HEK293 (cell line): ENCODE data around the gene GRK7.

Experiments
- CTCF ChIA-PET: fragments of 350-600 bp; formaldehyde crosslinking; extraction: SDS; loops from one replicate; lab custom pipeline; 2021; ENCODE audit warnings: antibody characterized with exemption; lab: Yijun Ruan, JAX
- POLR2A ChIA-PET: fragments of 300-600 bp; formaldehyde crosslinking; extraction: SDS; loops from one replicate; lab custom pipeline; 2020; ENCODE audit warnings: antibody characterized with exemption, inconsistent platforms; lab: Yijun Ruan, JAX
- H3K27ac ChIP-seq: fragments of 200-500 bp; sonication (Bioruptor generic); 2 replicates; pipeline ENCODE4 v1.5.1; 2014; ENCODE audit warnings: low read depth, low read length, control low read depth, inconsistent platforms; ENCODE audit errors: extremely low read depth
- H3K36me3 ChIP-seq, 2 experiments: fragments of 200-500 bp in 1 of 2; sonication (Bioruptor generic) in 1 of 2; 1 replicate in 1 of 2; 2 replicates in 1 of 2; pipeline ENCODE4 v1.5.1; 2014 to 2017; ENCODE audit warnings: inconsistent platforms in 2 of 2, low read length in 2 of 2; ENCODE audit not compliant: control insufficient read depth in 2 of 2, insufficient read depth in 1 of 2
- H3K4me1 ChIP-seq: fragments of 200-500 bp; sonication (Bioruptor generic); 2 replicates; pipeline ENCODE4 v1.5.1; 2014; ENCODE audit warnings: mild to moderate bottlenecking, low read length, inconsistent platforms; ENCODE audit not compliant: control insufficient read depth, insufficient read depth
- H3K4me3 ChIP-seq: 2 replicates; pipeline ENCODE4 v1.5.1; 2011; ENCODE audit warnings: low read depth, mild to moderate bottlenecking, control low read depth, low read length, moderate library complexity
- H3K9me3 ChIP-seq: fragments of 200-500 bp; sonication (Bioruptor generic); 2 replicates; pipeline ENCODE4 v1.5.1; 2014; ENCODE audit warnings: low read depth, low read length, inconsistent platforms; ENCODE audit not compliant: control insufficient read depth, insufficient read depth
- GFI1B ChIP-seq: fragments of 450-650 bp; formaldehyde crosslinking; IDR thresholded peaks from 2 replicates; pipeline ENCODE4 v1.5.1; 2016; ENCODE audit warnings: missing biosample characterization, missing genetic modification characterization
- MYNN ChIP-seq: fragments of 450-650 bp; formaldehyde crosslinking; IDR thresholded peaks from 2 replicates; pipeline ENCODE4 v1.5.1; 2016; ENCODE audit warnings: missing biosample characterization, missing genetic modification characterization, borderline replicate concordance
- REPIN1 ChIP-seq: fragments of 450-650 bp; formaldehyde crosslinking; IDR thresholded peaks from 2 replicates; pipeline ENCODE4 v1.5.1; 2017; ENCODE audit warnings: missing biosample characterization, missing genetic modification characterization, low read depth
- SCRT1 ChIP-seq: fragments of 450-650 bp; formaldehyde crosslinking; IDR thresholded peaks from 2 replicates; pipeline ENCODE4 v1.5.1; 2016; ENCODE audit warnings: missing biosample characterization, missing genetic modification characterization, borderline replicate concordance
- SETDB1 ChIP-seq: IDR thresholded peaks from one replicate; pipeline ENCODE4 v1.6.1; 2017; ENCODE audit warnings: mild to moderate bottlenecking, low read length, moderate library complexity, mixed read lengths; ENCODE audit not compliant: insufficient read length
- YY2 ChIP-seq: fragments of 450-650 bp; formaldehyde crosslinking; IDR thresholded peaks from 2 replicates; pipeline ENCODE4 v1.5.1; 2016; ENCODE audit warnings: missing biosample characterization, missing genetic modification characterization
- ZBTB20 ChIP-seq: fragments of 450-650 bp; formaldehyde crosslinking; IDR thresholded peaks from 2 replicates; pipeline ENCODE4 v1.5.1; 2016; ENCODE audit warnings: missing biosample characterization, missing genetic modification characterization
- ZBTB7A ChIP-seq: fragments of 450-650 bp; formaldehyde crosslinking; IDR thresholded peaks from 2 replicates; pipeline ENCODE4 v1.5.1; 2016; ENCODE audit warnings: low read depth, missing biosample characterization, missing genetic modification characterization
- ZFP41 ChIP-seq: fragments of 450-650 bp; formaldehyde crosslinking; IDR thresholded peaks from 2 replicates; pipeline ENCODE4 v1.5.1; 2016; ENCODE audit warnings: missing biosample characterization, missing genetic modification characterization, borderline replicate concordance
- ZNF133 ChIP-seq: fragments of 450-650 bp; formaldehyde crosslinking; IDR thresholded peaks from 2 replicates; pipeline ENCODE4 v1.5.1; 2016; ENCODE audit warnings: missing biosample characterization, missing genetic modification characterization
- ZNF335 ChIP-seq: fragments of 450-650 bp; formaldehyde crosslinking; conservative IDR thresholded peaks from 2 replicates; pipeline ENCODE4 v1.5.1; 2016; ENCODE audit warnings: missing biosample characterization, missing genetic modification characterization
- ZNF561 ChIP-seq: fragments of 450-650 bp; IDR thresholded peaks from 2 replicates; pipeline ENCODE4 v1.5.1; 2018; ENCODE audit warnings: missing biosample characterization, missing genetic modification characterization, borderline replicate concordance
- ZNF600 ChIP-seq: fragments of 450-650 bp; formaldehyde crosslinking; IDR thresholded peaks from 2 replicates; pipeline ENCODE4 v1.5.1; 2016; ENCODE audit warnings: missing biosample characterization, missing genetic modification characterization
- ZSCAN30 ChIP-seq: fragments of 450-650 bp; IDR thresholded peaks from 2 replicates; pipeline ENCODE4 v1.5.1; 2018; ENCODE audit warnings: missing biosample characterization, mild to moderate bottlenecking, missing genetic modification characterization, moderate library complexity
- TF ChIP-seq, protein P1 (sequence below): fragments of 450-650 bp; formaldehyde crosslinking; conservative IDR thresholded peaks from 2 replicates; pipeline ENCODE4 v1.5.1; 2016; ENCODE audit warnings: low read depth, missing biosample characterization, missing genetic modification characterization
- TF ChIP-seq, protein P2 (sequence below): fragments of 450-650 bp; formaldehyde crosslinking; IDR thresholded peaks from 2 replicates; pipeline ENCODE4 v1.5.1; 2016; ENCODE audit warnings: missing biosample characterization, missing genetic modification characterization
- TF ChIP-seq, protein P3 (sequence below): fragments of 450-650 bp; formaldehyde crosslinking; IDR thresholded peaks from 2 replicates; pipeline ENCODE4 v1.5.1; 2016; ENCODE audit warnings: missing biosample characterization, missing genetic modification characterization
- TF ChIP-seq, protein P4 (sequence below): fragments of 450-650 bp; formaldehyde crosslinking; IDR thresholded peaks from 2 replicates; pipeline ENCODE4 v1.5.1; 2016; ENCODE audit warnings: missing biosample characterization, missing genetic modification characterization
- TF ChIP-seq, protein P5 (sequence below): fragments of 450-650 bp; formaldehyde crosslinking; optimal IDR thresholded peaks from 2 replicates; pipeline ENCODE3; 2016; ENCODE audit warnings: missing biosample characterization, mild to moderate bottlenecking, missing genetic modification characterization

The GRK7 gene

DNA sequence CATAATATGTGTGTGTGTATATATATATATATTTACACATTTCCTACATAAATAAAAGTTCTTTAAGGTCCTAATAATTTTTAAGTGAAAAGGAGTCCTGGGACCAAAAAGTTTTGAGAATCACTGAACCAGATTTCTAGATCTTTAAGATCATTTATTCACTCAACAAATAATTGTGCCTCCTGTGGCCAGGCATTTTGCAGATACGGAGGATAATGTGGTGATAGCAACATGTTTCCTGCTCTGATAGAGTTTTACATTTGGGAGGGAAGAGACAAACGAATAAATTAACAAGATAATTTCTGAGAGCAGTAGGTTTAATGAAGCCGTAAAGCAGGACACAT lies 25.6 kb upstream of the GRK7 start:
- POLR2A ChIA-PET, result no interaction called here
- CTCF ChIA-PET, result interaction anchor here (0.6 to 1.5 kb wide), 4 partner anchors 9 to 143 kb away, joined by 3 to 12 read pairs (median 4); no protein-coding TSS in a partner anchor
- H3K27ac ChIP-seq, result no peak overlapping the region; the same call in 1 of the 2 replicates
- no peaks in the 10 kb centered on the region for H3K9me3 ChIP-seq
- TF ChIP-seq ZNF335 (tag by site-specific recombination) (peak; percentile 64), GFI1B (tag by site-specific recombination) (0 out of 2 replicates have a peak, but pooled peaks have one; percentile 48), ZNF600 (0 out of 2 replicates have a peak, but pooled peaks have one; percentile 37)
- TF ChIP-seq, protein P1, sequence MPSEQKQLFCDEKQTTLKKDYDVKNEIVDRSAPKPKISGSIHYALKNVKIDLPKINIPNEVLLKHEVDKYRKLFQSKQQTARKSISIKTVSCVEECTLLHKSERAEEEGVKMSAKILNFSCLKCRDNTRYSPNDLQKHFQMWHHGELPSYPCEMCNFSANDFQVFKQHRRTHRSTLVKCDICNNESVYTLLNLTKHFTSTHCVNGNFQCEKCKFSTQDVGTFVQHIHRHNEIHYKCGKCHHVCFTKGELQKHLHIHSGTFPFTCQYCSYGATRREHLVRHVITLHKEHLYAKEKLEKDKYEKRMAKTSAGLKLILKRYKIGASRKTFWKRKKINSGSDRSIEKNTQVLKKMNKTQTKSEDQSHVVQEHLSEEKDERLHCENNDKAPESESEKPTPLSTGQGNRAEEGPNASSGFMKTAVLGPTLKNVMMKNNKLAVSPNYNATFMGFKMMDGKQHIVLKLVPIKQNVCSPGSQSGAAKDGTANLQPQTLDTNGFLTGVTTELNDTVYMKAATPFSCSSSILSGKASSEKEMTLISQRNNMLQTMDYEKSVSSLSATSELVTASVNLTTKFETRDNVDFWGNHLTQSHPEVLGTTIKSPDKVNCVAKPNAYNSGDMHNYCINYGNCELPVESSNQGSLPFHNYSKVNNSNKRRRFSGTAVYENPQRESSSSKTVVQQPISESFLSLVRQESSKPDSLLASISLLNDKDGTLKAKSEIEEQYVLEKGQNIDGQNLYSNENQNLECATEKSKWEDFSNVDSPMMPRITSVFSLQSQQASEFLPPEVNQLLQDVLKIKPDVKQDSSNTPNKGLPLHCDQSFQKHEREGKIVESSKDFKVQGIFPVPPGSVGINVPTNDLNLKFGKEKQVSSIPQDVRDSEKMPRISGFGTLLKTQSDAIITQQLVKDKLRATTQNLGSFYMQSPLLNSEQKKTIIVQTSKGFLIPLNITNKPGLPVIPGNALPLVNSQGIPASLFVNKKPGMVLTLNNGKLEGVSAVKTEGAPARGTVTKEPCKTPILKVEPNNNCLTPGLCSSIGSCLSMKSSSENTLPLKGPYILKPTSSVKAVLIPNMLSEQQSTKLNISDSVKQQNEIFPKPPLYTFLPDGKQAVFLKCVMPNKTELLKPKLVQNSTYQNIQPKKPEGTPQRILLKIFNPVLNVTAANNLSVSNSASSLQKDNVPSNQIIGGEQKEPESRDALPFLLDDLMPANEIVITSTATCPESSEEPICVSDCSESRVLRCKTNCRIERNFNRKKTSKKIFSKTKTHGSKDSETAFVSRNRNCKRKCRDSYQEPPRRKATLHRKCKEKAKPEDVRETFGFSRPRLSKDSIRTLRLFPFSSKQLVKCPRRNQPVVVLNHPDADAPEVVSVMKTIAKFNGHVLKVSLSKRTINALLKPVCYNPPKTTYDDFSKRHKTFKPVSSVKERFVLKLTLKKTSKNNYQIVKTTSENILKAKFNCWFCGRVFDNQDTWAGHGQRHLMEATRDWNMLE (tag by site-specific recombination), result peak; percentile 32; the same call in 1 of the 2 replicates
- TF ChIP-seq, protein P2, sequence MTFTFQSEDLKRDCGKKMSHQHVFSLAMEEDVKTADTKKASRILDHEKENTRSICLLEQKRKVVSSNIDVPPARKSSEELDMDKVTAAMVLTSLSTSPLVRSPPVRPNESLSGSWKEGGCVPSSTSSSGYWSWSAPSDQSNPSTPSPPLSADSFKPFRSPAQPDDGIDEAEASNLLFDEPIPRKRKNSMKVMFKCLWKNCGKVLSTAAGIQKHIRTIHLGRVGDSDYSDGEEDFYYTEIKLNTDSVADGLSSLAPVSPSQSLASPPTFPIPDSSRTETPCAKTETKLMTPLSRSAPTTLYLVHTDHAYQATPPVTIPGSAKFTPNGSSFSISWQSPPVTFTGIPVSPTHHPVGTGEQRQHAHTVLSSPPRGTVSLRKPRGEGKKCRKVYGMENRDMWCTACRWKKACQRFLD (tag by site-specific recombination), result no peak
- H3K36me3 ChIP-seq, result peaks cover 0 to 3% of the 10 kb centered on the region in 2 experiments; a peak in 1 of 3 replicates
- peak overlapping the region; percentile 37 for H3K4me3 ChIP-seq
- H3K4me1 ChIP-seq, result no peaks in the 10 kb centered on the region

DNA sequence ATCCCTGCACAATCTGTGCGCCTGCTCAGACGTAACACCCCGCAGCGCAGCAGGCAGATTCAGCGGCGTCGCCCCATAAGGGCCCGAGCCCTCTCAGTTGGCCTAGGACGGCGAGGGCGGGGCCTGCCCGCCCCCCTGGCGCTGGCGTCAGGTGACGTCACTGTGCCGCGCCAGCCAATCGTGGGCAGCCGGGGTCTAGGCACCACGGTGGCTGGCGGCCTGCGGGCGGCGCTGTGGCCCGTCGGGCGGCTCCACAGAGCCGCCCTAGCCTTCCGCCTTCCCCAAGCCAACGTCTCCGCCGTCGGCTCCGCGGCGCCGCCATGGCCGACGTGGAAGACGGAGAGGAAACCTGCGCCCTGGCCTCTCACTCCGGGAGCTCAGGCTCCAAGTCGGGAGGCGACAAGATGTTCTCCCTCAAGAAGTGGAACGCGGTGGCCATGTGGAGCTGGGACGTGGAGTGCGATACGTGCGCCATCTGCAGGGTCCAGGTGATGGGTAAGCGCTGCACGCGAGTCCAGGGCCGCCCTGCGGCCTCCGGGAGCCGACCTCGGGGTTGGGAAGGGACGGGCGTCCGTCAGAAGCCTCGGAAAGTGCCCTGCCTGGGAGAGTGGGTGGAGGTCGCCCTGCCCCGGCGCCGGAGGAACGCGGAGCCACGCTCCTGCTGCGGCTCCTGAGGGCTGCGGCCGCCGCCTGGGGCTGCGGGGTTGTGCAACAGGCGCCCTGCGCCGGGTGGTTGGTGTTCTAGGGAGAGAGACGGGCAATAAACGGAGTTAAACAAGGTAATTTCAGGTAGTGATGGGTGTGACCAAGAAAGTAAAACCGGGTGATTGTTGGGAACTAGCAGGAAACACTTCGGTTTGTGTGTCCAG lies 25.0 kb upstream of the GRK7 start, which contains the start of gene RNF7:
RNF7 (plus strand) TSS at position 277 of the 869 bp plus-strand sequence; CDS start at position 321, 44 bp downstream.
- peak within 1 kb of the TSS; percentile 65 for H3K27ac ChIP-seq
- H3K9me3 ChIP-seq, result no peaks in the 10 kb centered on the region
- peak within 1 kb of the TSS; percentile 94 for H3K4me3 ChIP-seq
- no peaks in the 10 kb centered on the region for H3K4me1 ChIP-seq
- CTCF ChIA-PET, result interaction anchor here (0.5 to 1.8 kb wide), 10 partner anchors 13 to 1420 kb away, joined by 3 to 12 read pairs (median 4); no protein-coding TSS in a partner anchor
- H3K36me3 ChIP-seq, result peaks cover 0 to 3% of the 10 kb centered on the region in 2 experiments; a peak in 1 of 3 replicates
- POLR2A ChIA-PET, result interaction anchor here (0.7 to 1.3 kb wide), 3 partner anchors 28 to 137 kb away, joined by 3 to 5 read pairs (median 3); no protein-coding TSS in a partner anchor
- TF ChIP-seq, protein P3, sequence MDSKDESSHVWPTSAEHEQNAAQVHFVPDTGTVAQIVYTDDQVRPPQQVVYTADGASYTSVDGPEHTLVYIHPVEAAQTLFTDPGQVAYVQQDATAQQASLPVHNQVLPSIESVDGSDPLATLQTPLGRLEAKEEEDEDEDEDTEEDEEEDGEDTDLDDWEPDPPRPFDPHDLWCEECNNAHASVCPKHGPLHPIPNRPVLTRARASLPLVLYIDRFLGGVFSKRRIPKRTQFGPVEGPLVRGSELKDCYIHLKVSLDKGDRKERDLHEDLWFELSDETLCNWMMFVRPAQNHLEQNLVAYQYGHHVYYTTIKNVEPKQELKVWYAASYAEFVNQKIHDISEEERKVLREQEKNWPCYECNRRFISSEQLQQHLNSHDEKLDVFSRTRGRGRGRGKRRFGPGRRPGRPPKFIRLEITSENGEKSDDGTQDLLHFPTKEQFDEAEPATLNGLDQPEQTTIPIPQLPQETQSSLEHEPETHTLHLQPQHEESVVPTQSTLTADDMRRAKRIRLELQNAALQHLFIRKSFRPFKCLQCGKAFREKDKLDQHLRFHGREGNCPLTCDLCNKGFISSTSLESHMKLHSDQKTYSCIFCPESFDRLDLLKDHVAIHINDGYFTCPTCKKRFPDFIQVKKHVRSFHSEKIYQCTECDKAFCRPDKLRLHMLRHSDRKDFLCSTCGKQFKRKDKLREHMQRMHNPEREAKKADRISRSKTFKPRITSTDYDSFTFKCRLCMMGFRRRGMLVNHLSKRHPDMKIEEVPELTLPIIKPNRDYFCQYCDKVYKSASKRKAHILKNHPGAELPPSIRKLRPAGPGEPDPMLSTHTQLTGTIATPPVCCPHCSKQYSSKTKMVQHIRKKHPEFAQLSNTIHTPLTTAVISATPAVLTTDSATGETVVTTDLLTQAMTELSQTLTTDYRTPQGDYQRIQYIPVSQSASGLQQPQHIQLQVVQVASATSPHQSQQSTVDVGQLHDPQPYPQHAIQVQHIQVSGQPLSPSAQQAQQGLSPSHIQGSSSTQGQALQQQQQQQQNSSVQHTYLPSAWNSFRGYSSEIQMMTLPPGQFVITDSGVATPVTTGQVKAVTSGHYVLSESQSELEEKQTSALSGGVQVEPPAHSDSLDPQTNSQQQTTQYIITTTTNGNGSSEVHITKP (tag by site-specific recombination), result no peak
- TF ChIP-seq, protein P4, sequence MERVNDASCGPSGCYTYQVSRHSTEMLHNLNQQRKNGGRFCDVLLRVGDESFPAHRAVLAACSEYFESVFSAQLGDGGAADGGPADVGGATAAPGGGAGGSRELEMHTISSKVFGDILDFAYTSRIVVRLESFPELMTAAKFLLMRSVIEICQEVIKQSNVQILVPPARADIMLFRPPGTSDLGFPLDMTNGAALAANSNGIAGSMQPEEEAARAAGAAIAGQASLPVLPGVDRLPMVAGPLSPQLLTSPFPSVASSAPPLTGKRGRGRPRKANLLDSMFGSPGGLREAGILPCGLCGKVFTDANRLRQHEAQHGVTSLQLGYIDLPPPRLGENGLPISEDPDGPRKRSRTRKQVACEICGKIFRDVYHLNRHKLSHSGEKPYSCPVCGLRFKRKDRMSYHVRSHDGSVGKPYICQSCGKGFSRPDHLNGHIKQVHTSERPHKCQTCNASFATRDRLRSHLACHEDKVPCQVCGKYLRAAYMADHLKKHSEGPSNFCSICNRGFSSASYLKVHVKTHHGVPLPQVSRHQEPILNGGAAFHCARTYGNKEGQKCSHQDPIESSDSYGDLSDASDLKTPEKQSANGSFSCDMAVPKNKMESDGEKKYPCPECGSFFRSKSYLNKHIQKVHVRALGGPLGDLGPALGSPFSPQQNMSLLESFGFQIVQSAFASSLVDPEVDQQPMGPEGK (tag by site-specific recombination), result peak; percentile 92
- TF ChIP-seq ZBTB20 (peak; percentile 71), YY2 (tag by site-specific recombination) (0 out of 2 replicates have a peak, but pooled peaks have one; percentile 32), ZNF561 (tag by site-specific recombination) (no peak), SETDB1 (peak; percentile 53), ZNF133 (tag by site-specific recombination) (no peak), REPIN1 (tag by site-specific recombination) (no peak), MYNN (no peak), ZBTB7A (no peak), ZFP41 (no peak), SCRT1 (tag by site-specific recombination) (peak; percentile 82; the same call in 1 of the 2 replicates), ZSCAN30 (0 out of 2 replicates have a peak, but pooled peaks have one; percentile 39)
- TF ChIP-seq, protein P5, sequence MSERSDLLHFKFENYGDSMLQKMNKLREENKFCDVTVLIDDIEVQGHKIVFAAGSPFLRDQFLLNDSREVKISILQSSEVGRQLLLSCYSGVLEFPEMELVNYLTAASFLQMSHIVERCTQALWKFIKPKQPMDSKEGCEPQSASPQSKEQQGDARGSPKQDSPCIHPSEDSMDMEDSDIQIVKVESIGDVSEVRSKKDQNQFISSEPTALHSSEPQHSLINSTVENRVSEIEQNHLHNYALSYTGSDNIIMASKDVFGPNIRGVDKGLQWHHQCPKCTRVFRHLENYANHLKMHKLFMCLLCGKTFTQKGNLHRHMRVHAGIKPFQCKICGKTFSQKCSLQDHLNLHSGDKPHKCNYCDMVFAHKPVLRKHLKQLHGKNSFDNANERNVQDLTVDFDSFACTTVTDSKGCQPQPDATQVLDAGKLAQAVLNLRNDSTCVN, result peak; percentile 52
